Gastroesophageal sphincter (tissue), 4 donors: ENCODE measurements around the gene LY6G6D. TPM values are rescaled to one million over a fixed set of nuclear protein-coding genes. Genes with fewer than 3 reads are reported as not detected.

Experiments used
- ATAC-seq: fragments of 150-250 bp; one replicate; pipeline ENCODE4 v1.9.1; 2016; ENCODE audit warnings: mild to moderate bottlenecking, moderate library complexity
- H3K27ac ChIP-seq, 4 donors: fragments of 200-600 bp; sonication (generic) in 3 of 4; 1 replicate in 3 of 4; 2 replicates in 1 of 4; pipeline ENCODE4 v1.5.1; 2016 to 2019
- H3K27me3 ChIP-seq: fragments of 200-600 bp; sonication (generic); one replicate; pipeline ENCODE4 v1.5.1; 2019
- H3K36me3 ChIP-seq, 2 donors: fragments of 200-600 bp; sonication (generic); one replicate each; pipeline ENCODE4 v1.5.1; 2019; ENCODE audit warnings: control low read depth in 1 of 2
- H3K4me1 ChIP-seq, 3 donors: fragments of 200-600 bp; sonication (generic); 1 replicate in 2 of 3; 2 replicates in 1 of 3; pipeline ENCODE4 v1.5.1; 2016 to 2019; ENCODE audit warnings: control low read depth in 2 of 3
- H3K4me3 ChIP-seq, 2 donors: fragments of 200-600 bp; sonication (generic); one replicate each; pipeline ENCODE4 v1.5.1; 2019; ENCODE audit warnings: mild to moderate bottlenecking in 1 of 2, moderate library complexity in 1 of 2
- H3K9me3 ChIP-seq, 3 donors: fragments of 200-600 bp; sonication (generic); one replicate each; pipeline ENCODE4 v1.5.1; 2017 to 2019; ENCODE audit warnings: control low read depth in 2 of 3
- EP300 ChIP-seq: sonication (generic); formaldehyde crosslinking; IDR thresholded peaks from one replicate; pipeline ENCODE4 v1.6.1; 2017; ENCODE audit warnings: antibody characterized with exemption, mild to moderate bottlenecking
- POLR2A ChIP-seq, 2 donors: fragments of 450-650 bp; IDR thresholded peaks; one replicate each; pipeline ENCODE4 v1.6.1; 2017; ENCODE audit warnings: antibody characterized with exemption in 2 of 2, mild to moderate bottlenecking in 2 of 2, moderate library complexity in 1 of 2
- POLR2AphosphoS5 ChIP-seq: sonication (generic); formaldehyde crosslinking; IDR thresholded peaks from one replicate; pipeline ENCODE4 v1.6.1; 2017; ENCODE audit warnings: antibody characterized with exemption
- WGBS, 2 donors: methylation state at CpG; one replicate each; pipeline ENCODE4 v1.1.5; 2018; ENCODE audit warnings: low coverage in 1 of 2; 5-methylcytosine and 5-hydroxymethylcytosine counted together
- total RNA-seq, 4 donors: library from RNA; depleted of rRNA; stranded (reverse); fragments of >200 nt; gene quantifications; one replicate each; pipeline ENCODE4 v1.1.0, GENCODE V29; 2016
- TF ChIP-seq, protein P1 (sequence below), 4 experiments: fragments of 200-600 bp in 2 of 4; fragments of 450-650 bp in 2 of 4; sonication (generic) in 1 of 4; IDR thresholded peaks; one replicate each; pipeline ENCODE4 v1.5.1; 2017 to 2019; ENCODE audit warnings: antibody characterized with exemption in 4 of 4, mild to moderate bottlenecking in 2 of 4, moderate library complexity in 2 of 4

Gene LY6G6D
- total RNA-seq, 4 donors from 2014 or later = not detected

DNA sequence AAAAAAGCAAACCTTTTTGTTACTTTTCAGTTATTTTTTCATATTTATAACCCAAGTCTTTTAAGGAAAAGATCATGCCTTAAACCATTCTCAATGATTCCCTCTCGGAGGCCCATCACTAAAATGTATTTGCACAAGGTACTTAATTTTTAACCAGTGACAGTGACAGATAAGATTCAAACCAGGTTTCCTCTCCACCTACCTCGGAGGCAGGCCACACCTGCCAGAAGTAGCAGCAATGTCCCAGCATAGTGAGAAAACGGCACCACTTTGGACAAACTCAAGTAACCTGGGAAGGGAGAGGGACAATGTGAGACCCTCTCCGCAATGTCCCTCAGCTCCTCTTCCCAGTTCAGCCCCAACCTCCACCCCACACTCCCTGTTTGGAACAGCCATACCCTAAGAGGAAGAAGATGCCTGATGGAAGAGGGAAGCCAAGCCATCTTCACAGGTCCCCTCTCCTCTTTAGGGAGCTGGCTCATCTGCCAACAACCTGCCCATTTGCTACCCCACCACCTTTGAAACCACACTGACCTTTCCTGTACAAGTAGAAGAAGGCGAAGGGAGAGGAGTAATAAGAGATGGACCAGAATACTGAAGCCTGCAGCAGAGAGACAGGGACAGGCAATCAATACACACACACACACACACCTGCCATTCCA lies 14.3 kb upstream of the LY6G6D start:
- H3K27ac ChIP-seq = peak overlapping the region in 1 of 4 donors; percentile 97
- 80 to 84% methylated on average over 3 to 5 of the region's 5 CpGs for WGBS, 2 donors
- peaks cover 6 to 37% (median 19%) of the 10 kb centered on the region in 3 donors for H3K4me1 ChIP-seq
- peaks cover 0 to 46% of the 10 kb centered on the region in 2 donors for H3K36me3 ChIP-seq
- no peaks in the 10 kb centered on the region for H3K9me3 ChIP-seq
- H3K4me3 ChIP-seq = no peak overlapping the region
- ATAC-seq = no peak
- no peaks in the 10 kb centered on the region for H3K27me3 ChIP-seq
- TF ChIP-seq EP300 = no peak
- no peak for TF ChIP-seq POLR2A (IDR thresholded peaks at IDR 0.05)
- TF ChIP-seq POLR2AphosphoS5 = no peak
- TF ChIP-seq, protein P1, sequence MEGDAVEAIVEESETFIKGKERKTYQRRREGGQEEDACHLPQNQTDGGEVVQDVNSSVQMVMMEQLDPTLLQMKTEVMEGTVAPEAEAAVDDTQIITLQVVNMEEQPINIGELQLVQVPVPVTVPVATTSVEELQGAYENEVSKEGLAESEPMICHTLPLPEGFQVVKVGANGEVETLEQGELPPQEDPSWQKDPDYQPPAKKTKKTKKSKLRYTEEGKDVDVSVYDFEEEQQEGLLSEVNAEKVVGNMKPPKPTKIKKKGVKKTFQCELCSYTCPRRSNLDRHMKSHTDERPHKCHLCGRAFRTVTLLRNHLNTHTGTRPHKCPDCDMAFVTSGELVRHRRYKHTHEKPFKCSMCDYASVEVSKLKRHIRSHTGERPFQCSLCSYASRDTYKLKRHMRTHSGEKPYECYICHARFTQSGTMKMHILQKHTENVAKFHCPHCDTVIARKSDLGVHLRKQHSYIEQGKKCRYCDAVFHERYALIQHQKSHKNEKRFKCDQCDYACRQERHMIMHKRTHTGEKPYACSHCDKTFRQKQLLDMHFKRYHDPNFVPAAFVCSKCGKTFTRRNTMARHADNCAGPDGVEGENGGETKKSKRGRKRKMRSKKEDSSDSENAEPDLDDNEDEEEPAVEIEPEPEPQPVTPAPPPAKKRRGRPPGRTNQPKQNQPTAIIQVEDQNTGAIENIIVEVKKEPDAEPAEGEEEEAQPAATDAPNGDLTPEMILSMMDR (IDR thresholded peaks at IDR 0.05) = no peak

- H3K27me3 ChIP-seq = no peaks in the 10 kb centered on the region
- H3K36me3 ChIP-seq = peaks cover 0 to 36% of the 10 kb centered on the region in 2 donors
- no peaks in the 10 kb centered on the region for H3K9me3 ChIP-seq
- 5 to 11% methylated on average over 4 to 5 of the region's 7 CpGs for WGBS, 2 donors
- H3K4me3 ChIP-seq = peak overlapping the region; percentile 58 to 98
- H3K27ac ChIP-seq = peak overlapping the region; percentile 87 to 97 (median 94)
- peaks cover 6 to 37% (median 19%) of the 10 kb centered on the region in 3 donors for H3K4me1 ChIP-seq
- TF ChIP-seq POLR2AphosphoS5 (no peak), POLR2A (IDR thresholded peaks at IDR 0.05) (no peak), EP300 (no peak)
- TF ChIP-seq, protein P1 (IDR thresholded peaks at IDR 0.05) = no peak
- ATAC-seq = no peak
Observed at GRCh38 chr6:31701666-31702404, 13.3 kb upstream of the LY6G6D start.

DNA sequence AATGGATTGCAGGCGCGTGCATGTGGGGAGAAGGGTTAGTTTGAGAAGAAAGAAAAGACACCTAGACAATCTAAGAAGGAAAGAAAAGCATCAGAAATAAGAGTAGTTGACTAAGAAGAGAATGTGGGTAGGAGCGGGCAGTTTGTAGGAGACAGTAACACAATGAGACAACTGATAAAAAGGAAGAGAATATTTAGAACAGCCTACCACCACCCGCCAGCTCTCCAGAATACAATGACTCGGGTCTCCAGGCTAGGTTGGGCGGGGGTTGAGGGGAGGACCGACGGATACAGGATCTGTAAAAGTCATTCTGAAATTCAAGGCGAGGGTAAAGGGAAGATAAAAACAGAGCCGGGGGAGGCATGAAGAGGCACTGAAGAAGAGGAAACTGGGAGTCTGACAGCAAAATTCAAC lies 12.7 kb upstream of the LY6G6D start:
- H3K27ac ChIP-seq = peak overlapping the region; percentile 87 to 97 (median 94)
- H3K4me1 ChIP-seq = peaks cover 6 to 37% (median 19%) of the 10 kb centered on the region in 3 donors
- TF ChIP-seq POLR2A (IDR thresholded peaks at IDR 0.05) (no peak), POLR2AphosphoS5 (no peak), EP300 (no peak)
- TF ChIP-seq, protein P1 (IDR thresholded peaks at IDR 0.05) = no peak
- H3K27me3 ChIP-seq = no peaks in the 10 kb centered on the region
- peaks cover 0 to 30% of the 10 kb centered on the region in 2 donors for H3K36me3 ChIP-seq
- ATAC-seq = no peak
- H3K9me3 ChIP-seq = no peaks in the 10 kb centered on the region
- WGBS, 2 donors = 1 to 3% methylated on average over 6 to 8 of the region's 10 CpGs
- H3K4me3 ChIP-seq = peak overlapping the region; percentile 58 to 98

- Histone ChIP-seq H3K36me3 (peaks cover 0 to 25% of the 10 kb centered on the region in 2 donors), H3K27ac (peak within 1 kb of the TSS; percentile 87 to 97 (median 94)), H3K9me3 (no peaks in the 10 kb centered on the region), H3K4me3 (peak within 1 kb of the TSS; percentile 58 to 98), H3K27me3 (no peaks in the 10 kb centered on the region), H3K4me1 (peaks cover 6 to 37% (median 19%) of the 10 kb centered on the region in 3 donors)
- TF ChIP-seq POLR2AphosphoS5 = peak; percentile 97
- no peak for TF ChIP-seq EP300
- TF ChIP-seq POLR2A (IDR thresholded peaks at IDR 0.05) = peak; percentile 93 to 97
- TF ChIP-seq, protein P1 (IDR thresholded peaks at IDR 0.05) = peak in 3 of 4 experiments; percentile 14 to 40 (median 31)
- peak; percentile 98 for ATAC-seq
- 2 to 3% methylated on average over 23 to 26 of the region's 54 CpGs for WGBS, 2 donors
Observed at GRCh38 chr6:31702819-31703716, 12.1 kb upstream of the LY6G6D start, which contains the start of gene ABHD16A. Gene ABHD16A (minus strand): TSS chr6:31703324. CDS start chr6:31703281, 43 bp downstream.
